HG02840 (cell line): Measurements from ENCODE around the gene MGAT4A.

Experiments
- ATAC-seq: cut with Tn5 transposase; IDR thresholded peaks from one replicate; pipeline ENCODE4 v1.9.1; 2021; ENCODE audit warnings: mild to moderate bottlenecking, moderate library complexity, moderate number of reproducible peaks; ENCODE audit not compliant: unreplicated experiment, low FRiP score

The MGAT4A gene

GRCh38 chr2:98731041-98731893, at the start of gene MGAT4A:
Gene MGAT4A (minus strand): TSS chr2:98731132. CDS start chr2:98726332, 4,800 bp downstream.
- ATAC-seq = peak; percentile 80

DNA sequence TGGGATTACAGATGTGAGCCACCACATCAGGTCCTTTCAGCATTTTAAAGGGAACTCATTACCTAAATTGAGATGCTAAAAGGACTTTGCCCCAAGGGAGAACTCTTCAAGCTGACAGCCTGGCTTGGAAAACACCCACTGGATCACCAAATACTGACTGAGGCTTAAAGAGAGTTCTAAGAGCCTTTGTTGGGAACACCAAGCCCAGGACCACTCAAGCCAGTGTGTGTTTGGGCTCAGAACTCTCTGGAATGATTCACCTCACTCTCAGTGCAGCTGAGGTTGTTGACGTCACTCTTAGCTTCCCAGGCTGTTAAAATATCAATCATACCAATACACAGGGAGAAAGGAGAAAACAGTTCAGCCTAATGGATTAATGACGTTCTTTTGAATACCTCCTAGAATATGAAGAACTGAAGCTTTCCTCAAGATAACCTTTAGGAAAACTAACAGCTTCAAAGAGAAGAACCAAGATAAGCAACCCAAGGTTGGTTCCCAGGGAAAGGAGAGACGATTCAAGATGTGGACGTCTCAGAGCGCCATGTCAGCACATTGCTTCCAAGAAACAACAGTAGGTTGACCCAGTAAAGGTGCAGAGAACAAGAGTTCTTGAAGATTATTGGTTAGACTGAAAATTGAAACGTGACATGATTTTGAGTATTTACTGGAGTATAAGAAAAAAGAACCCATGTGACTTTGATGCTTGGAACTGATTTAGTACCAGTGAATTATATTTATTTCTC, 48.0 kb upstream of the MGAT4A start:
- no peak for ATAC-seq

- no peak for ATAC-seq
Measured at GRCh38 chr2:98778151-98778550, 47.2 kb upstream of the MGAT4A start.

GRCh38 chr2:98777710-98778109, 46.8 kb upstream of the MGAT4A start:
- no peak for ATAC-seq

- ATAC-seq = no peak
Measured at GRCh38 chr2:98777076-98777475, 46.1 kb upstream of the MGAT4A start.

DNA sequence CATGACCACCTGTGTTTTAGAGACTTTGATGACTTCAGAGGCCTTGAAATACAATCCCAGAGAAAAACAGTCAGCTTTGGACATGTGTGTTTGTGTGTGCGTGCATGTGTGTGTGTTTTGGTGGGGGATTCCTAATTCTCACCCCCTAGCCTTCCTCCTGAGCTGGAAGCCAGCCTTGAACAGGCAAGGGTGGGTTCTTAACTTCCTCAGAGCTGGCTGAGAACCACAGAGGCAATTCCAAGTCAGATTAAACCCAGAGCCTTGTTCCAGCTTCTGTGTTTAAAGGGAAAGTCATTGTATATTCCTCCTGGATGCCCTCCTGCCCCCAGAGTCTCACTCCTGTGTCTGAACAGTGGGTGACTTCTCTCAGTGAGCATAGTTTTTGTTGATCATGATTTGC, 45.2 kb upstream of the MGAT4A start:
- no peak for ATAC-seq

- no peak for ATAC-seq
Measured at GRCh38 chr2:98775146-98775986, 44.4 kb upstream of the MGAT4A start.

GRCh38 chr2:98773907-98774306, 43.0 kb upstream of the MGAT4A start:
- ATAC-seq = no peak

DNA sequence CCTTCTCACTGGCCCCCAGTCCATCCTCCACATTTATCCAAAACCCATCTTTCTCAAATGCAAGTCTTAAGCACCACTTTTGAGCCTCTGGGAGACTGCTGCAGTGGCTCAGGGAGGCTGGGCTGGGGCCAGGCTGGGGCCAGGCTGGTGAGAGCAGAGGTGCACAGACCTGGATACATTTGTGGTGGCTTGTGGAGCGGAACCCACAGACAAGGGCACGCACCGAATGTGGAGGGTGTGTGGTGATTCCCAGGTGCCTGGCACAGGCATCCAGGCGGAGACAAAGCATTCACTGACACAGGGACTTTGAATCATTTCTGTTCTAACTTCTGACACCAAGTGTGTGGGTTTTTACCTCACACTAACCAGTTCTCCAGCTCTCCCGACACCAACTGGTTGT, 42.2 kb upstream of the MGAT4A start:
- no peak for ATAC-seq

GRCh38 chr2:98772536-98772935, 41.6 kb upstream of the MGAT4A start:
- ATAC-seq = no peak

GRCh38 chr2:98771721-98772524, 41.0 kb upstream of the MGAT4A start:
- ATAC-seq = no peak

DNA sequence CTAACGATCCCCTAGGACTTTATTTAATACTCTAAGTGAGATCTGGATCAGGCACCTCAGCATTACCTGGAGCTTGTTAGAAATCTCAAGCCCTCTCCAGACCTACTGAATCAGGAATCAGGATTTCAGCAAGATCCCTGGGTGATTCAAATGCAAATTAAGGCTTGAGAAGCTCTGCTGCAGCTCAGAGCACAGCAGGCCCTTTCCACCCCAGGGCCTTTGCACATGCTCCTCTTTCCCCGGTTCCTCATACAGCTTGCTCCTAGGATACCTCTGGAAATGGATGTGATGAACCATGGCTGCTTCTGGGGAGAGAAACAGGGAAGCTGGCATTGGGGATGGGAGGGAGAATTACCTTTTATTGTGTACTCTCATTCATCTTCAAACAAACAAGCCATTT, 40.3 kb upstream of the MGAT4A start:
- no peak for ATAC-seq

GRCh38 chr2:98769784-98770183, 38.9 kb upstream of the MGAT4A start:
- no peak for ATAC-seq

- no peak for ATAC-seq
Measured at GRCh38 chr2:98769114-98769476, 38.2 kb upstream of the MGAT4A start.

DNA sequence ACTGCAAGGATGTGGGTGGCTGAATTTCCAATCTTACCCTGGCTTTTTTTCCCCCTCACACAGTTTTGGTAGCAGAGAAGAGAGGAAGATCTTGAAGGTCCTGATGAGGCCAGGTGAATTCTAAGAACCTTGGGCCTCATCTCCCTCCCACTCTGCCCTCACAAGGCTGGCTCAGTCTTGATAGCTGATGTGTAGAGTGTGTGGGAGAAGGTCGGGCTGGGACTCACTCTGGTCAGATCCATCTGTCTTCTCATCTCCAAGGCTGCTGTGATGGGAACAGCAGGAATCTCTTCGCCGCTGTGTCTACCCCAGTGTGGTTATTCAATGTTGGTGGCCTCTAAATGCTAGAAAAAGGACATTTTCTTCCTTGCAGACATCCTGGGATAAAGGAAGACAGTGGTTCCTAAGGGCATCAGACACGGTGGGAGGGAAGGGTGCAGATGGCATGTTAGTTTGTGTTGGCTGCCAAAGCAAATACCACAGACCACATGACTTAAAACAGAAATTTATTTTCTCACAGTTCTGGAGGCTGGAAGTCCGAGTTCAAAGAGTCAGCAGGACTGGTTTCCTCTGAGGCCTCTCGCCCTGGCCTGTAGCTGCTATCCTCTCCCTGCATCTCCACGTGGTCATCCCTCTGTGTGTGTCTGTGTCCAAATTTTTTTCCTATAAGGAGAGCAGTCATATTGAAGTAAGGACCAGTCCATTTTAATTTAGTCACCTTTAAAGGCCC, 37.6 kb upstream of the MGAT4A start:
- no peak for ATAC-seq

- ATAC-seq = no peak
Measured at GRCh38 chr2:98764499-98764898, 33.6 kb upstream of the MGAT4A start.

GRCh38 chr2:98763209-98763951, 32.4 kb upstream of the MGAT4A start:
- ATAC-seq = no peak

GRCh38 chr2:98761909-98762308, 31.0 kb upstream of the MGAT4A start:
- ATAC-seq = no peak

DNA sequence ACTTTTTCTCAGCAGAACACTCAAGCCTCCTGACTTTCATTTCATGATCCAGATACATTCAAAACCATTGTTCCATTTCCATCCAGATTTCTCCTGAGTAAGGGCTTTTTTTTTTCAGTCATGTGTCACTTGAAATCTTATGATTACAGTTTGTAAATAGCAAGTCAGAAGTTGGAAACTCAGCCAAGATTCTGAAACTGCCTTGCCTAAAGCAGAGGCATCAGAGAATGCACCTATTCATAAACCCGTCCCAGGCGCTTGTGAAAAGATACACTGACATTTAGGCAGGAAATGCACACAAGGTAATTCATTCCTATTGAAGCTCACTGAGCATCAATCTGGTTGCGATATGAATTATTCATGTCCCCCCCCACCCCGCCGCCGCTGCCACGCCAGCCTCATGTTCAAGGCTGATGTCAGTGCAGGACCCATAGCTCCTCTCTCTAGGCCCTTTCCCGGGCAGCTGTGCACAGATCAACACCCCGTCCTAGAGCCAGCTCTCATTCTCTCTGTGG, 30.4 kb upstream of the MGAT4A start:
- no peak for ATAC-seq
